Cardiac septum (tissue), 1 donor: ENCODE data around the gene CASQ1. TPM values are rescaled to one million over a fixed set of nuclear protein-coding genes. Genes with fewer than 3 reads are reported as not detected.

Source experiments
- DNase-seq: peaks from one replicate; pipeline ENCODE4 v3.0.0-alpha.2; 2020; ENCODE audit warnings: low spot score
- intact Hi-C: fragments of 100-400 bp; cut with DNase I; formaldehyde crosslinking; loops from one replicate; pipeline ENCODE4 v1.14.0; 2022
- long read RNA-seq: library from polyadenylated mRNA; unstranded; transcript quantifications from one replicate; pipeline ENCODE4 v2.0.0, GENCODE V29; 2021
- total RNA-seq: library from RNA; stranded (reverse); fragmentation: NEBNext Ultra II Directional; extraction: Animal tissue kit (Norgen Biotek cat#: 25700); gene quantifications from one replicate; pipeline ENCODE4 v1.2.1, GENCODE V29; 2021
- donor health status: DM: no; HTN: no; CAD: no.

The CASQ1 gene
- total RNA-seq, result 57.8 TPM
- long read RNA-seq, transcript CASQ1-201 (11 exons, 1,897 nt), result major isoform, 85 of 93 reads
- long read RNA-seq, partial matches to known transcripts, result 5 of 93 reads
- long read RNA-seq, other reads (novel, unspliced or antisense), result 3 of 93 reads

- intact Hi-C loops, result no loop called here
- DNase-seq, result no peak
These were observed at the start of gene CASQ1 for GRCh38 chr1:160189649-160190625. Gene CASQ1, plus strand, starts transcription at chr1:160190575. Its CDS starts 177 bp downstream, at chr1:160190752.

- intact Hi-C loops, result no loop called here
- no peak for DNase-seq
These were observed 46.7 kb upstream of the CASQ1 start for GRCh38 chr1:160143695-160144094.

GRCh38 chr1:160144921-160145320 is 45.5 kb upstream of the CASQ1 start:
- DNase-seq, result no peak

DNA sequence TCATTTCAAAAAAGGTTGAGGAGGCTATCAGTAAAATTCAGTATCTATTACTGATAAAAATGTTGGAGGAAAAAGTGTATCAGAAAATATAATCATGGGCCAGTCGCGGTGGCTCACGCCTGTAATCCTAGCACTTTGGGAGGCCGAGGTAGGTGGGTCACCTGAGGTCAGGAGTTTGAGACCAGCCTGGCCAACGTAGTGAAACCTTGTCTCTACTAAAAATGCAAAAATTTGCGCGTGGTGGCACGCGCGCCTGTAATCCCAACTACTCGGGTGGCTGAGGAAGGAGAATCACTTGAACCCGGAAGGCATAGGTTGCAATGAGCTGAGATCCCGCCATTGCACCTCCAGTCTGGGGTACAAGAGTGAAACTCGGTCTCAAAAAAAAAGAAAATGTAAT is 44.3 kb upstream of the CASQ1 start:
- intact Hi-C loops, result no loop called here
- no peak for DNase-seq

More at GRCh38 chr1:160144921-160145320, 45.5 kb upstream of the CASQ1 start:
- intact Hi-C loops, result no loop called here

GRCh38 chr1:160148121-160148520 is 42.3 kb upstream of the CASQ1 start:
- DNase-seq, result no peak
- intact Hi-C loops, result no loop called here

GRCh38 chr1:160149233-160149632 is 41.1 kb upstream of the CASQ1 start:
- no peak for DNase-seq
- intact Hi-C loops, result no loop called here

GRCh38 chr1:160149716-160150115 is 40.7 kb upstream of the CASQ1 start:
- intact Hi-C loops, result no loop called here
- no peak for DNase-seq

- no peak for DNase-seq
- intact Hi-C loops, result no loop called here
These were observed 39.1 kb upstream of the CASQ1 start, which contains the start of gene ATP1A4 for GRCh38 chr1:160151303-160151702. Gene ATP1A4, plus strand, starts transcription at chr1:160151603. Its CDS starts 438 bp downstream, at chr1:160152041.

DNA sequence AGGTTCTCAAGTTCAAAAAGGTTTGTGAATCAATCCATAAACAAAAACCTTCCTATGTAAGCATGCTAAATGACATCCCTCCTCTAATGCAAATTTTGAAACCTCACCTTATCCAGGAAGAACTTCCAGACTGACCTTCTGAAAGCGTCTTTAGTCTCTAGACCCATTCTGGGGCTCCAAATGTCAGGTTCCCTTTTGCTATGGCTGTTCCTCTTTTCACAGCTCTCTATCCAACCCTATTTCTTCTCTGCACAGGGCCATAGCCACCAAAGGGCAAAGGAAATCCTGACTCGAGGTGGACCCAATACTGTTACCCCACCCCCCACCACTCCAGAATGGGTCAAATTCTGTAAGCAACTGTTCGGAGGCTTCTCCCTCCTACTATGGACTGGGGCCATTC is 35.6 kb upstream of the CASQ1 start:
- no peak for DNase-seq
- intact Hi-C loops, result no loop called here

DNA sequence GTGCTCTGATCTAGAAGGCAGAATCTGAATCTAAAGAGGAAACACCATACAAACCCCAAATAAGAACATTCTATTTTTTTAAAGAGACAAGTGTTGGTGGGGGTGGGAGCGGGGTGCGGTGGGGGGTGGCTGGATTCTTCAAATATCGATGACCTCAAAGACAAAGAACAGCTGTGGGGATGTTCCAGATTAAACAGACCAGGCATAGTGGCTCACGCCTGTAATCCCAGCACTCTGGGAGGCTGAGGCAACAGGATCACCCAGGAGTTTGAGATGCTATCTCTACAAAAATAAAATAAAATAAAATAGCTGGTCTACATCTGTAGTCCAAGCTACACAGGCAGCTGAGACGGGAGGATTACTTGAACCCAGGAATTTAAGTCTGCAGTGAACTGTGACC is 34.0 kb upstream of the CASQ1 start:
- intact Hi-C loops, result no loop called here
- no peak for DNase-seq

- DNase-seq, result no peak
- intact Hi-C loops, result no loop called here
These were observed 33.2 kb upstream of the CASQ1 start for GRCh38 chr1:160157174-160157573.

- DNase-seq, result no peak
- intact Hi-C loops, result no loop called here
These were observed 32.3 kb upstream of the CASQ1 start for GRCh38 chr1:160158031-160158430.

DNA sequence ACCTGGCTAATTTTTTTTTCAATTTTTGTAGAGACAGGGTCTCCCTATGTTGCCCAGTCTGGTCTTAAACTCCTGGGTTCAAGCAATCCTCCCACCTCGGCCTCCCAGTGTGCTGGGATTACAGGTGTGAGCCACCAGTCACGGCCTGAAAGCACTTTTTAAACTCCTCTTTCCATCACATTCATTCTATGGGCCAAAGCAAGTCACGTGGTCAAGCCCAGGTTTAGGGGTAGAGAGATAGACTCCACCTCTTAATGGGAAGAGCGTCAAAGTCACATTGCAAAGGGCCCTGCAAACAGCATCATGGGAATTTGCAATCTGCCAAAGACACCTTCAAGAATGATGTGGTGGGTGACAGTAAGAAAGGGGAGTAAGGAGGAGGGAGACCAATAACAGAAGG is 31.8 kb upstream of the CASQ1 start:
- intact Hi-C loops, result no loop called here
- DNase-seq, result no peak

DNA sequence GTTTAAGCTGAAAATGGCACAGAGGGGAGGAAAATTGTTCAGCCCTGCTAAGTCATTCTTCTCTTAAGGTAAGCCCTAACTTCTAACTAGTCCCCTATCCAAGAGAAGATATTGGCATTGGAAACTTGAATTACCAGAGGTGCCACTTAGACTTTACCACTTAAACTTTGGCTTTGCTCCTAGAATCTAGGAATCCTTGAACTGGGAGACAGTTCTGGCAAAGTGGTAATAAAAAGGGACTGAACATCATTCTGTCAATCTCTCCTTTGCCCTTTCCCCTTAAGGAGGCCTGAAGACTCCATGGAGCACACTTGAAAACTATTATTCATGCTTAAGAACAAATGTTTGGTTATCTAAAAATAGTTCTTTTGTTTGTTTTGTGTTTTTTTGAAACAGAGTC is 30.5 kb upstream of the CASQ1 start:
- intact Hi-C loops, result no loop called here
- DNase-seq, result no peak

DNA sequence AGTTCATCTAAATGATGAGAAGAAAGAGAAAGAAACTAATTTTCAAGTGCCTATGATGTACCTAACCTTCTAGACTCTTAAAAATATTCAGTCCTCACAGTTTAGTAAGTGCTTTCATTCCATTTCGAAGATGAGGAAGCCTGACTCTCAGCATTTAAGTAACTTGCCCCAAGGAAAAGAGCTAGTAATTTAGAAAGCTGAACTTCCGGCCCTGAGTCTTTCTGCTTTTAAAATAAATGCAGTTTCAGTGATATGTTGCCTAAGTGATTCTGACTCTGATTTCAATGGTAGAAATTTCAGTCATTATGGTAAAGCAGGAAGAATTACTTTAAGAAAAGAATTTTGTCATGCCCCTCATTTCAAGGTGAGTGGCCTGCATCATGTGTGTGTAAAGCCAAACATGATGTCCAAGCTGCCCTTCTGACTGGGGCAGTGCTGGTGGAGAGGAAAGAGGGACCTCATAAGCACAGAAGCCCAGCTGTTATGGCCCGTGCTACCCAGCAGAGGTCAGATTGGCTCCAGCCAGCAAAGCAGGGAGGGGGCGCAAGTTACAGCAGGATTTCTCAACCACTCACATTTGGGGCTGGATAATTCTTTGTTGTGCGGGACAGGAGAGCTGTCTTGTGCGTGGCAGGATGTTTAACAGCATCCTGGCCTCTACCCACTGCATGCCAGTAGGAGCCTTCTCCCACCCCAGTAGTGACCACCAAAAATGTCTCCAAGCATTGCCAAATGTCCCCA is 28.2 kb upstream of the CASQ1 start:
- intact Hi-C loops, result loop anchor here (1.0 kb wide), 1 partner anchor 58 kb away; no protein-coding TSS in a partner anchor
- no peak for DNase-seq

DNA sequence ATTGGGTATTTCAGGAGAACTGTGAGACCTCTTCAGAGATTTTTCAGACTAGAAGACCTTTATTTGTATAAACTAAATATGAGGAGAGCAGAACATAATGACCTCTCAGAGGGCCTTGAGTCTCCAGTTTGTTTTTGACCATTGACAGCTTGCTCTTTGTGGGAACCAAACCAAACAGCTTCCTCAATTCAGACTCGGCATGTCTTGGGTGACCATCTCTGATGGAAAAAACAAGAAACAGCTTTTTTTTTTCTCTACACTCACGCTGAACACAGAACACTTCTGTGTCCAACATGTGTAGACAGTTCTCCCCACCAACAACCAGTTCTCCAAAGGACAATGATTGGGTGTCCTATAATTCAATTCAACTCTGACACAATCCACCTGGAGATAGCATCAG is 27.4 kb upstream of the CASQ1 start:
- no peak for DNase-seq
- intact Hi-C loops, result loop anchor here (1.0 kb wide), 1 partner anchor 57 kb away; no protein-coding TSS in a partner anchor

GRCh38 chr1:160163615-160164014 is 26.8 kb upstream of the CASQ1 start:
- intact Hi-C loops, result no loop called here
- no peak for DNase-seq

GRCh38 chr1:160164121-160164520 is 26.3 kb upstream of the CASQ1 start:
- DNase-seq, result no peak
- intact Hi-C loops, result no loop called here

DNA sequence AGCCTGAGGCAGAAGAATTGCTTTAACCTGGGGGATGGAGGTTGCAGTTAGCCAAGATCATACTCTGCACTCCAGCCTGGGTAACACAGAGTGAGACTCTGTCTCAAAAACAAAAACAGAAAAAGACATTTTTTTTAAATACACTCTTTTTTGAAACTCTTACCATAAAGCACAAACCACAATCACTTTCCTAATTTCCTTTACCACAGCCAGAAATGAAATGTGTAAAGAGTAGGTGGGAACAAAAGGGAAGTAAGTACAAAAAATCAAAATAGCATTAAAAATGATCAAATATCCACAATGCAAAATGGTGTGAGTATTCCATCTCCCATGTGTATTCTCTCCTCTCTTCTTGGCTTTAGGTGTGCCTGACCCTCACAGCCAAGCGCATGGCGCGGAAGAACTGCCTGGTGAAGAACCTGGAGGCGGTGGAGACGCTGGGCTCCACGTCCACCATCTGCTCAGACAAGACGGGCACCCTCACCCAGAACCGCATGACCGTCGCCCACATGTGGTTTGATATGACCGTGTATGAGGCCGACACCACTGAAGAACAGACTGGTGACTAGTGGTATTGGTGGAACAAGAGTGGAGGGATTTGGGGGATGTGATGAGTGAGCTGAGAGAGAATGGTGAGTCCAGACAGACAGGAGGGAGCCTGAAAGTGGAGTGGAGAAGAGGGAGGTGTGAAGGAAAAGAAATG is 24.1 kb upstream of the CASQ1 start:
- DNase-seq, result no peak
- intact Hi-C loops, result no loop called here

GRCh38 chr1:160167056-160167455 is 23.3 kb upstream of the CASQ1 start:
- no peak for DNase-seq
- intact Hi-C loops, result no loop called here
